Effector memory CD8-positive, alpha-beta T cell (primary cell): ENCODE measurements around the gene PSD4.
A peak's percentile ranks its signal among the peaks of the same experiment; 100 is the strongest.

ENCODE experiments used
- ATAC-seq: fragments of 150-1000 bp; cut with Tn5 transposase; replicated peaks from 2 replicates; pipeline ENCODE4 v1.10.0; 2021; ENCODE audit warnings: mild to moderate bottlenecking, moderate library complexity
- DNase-seq, 3 experiments: peaks; one replicate each; pipeline ENCODE4 v3.0.0; 2021
- H3K27ac Mint-ChIP-seq, 2 donors: one replicate each; pipeline ENCODE4 v1.8.0; 2022; ENCODE audit warnings: mild to moderate bottlenecking in 2 of 2, mixed read lengths in 2 of 2, moderate library complexity in 2 of 2
- H3K27me3 Mint-ChIP-seq, 2 donors: one replicate each; pipeline ENCODE4 v1.8.0; 2022; ENCODE audit warnings: mixed read lengths in 2 of 2
- H3K36me3 Mint-ChIP-seq: one replicate; pipeline ENCODE4 v1.8.0; 2022; ENCODE audit warnings: mild to moderate bottlenecking, moderate library complexity, mixed read lengths; ENCODE audit not compliant: insufficient read depth
- H3K4me1 Mint-ChIP-seq, 2 donors: one replicate each; pipeline ENCODE4 v1.8.0; 2022; ENCODE audit warnings: low read depth in 2 of 2, mixed read lengths in 2 of 2
- H3K4me3 Mint-ChIP-seq, 2 donors: one replicate each; pipeline ENCODE4 v1.8.0; 2022; ENCODE audit warnings: mild to moderate bottlenecking in 2 of 2, mixed read lengths in 2 of 2, moderate library complexity in 2 of 2
- H3K9me3 Mint-ChIP-seq, 2 donors: one replicate each; pipeline ENCODE4 v1.8.0; 2022; ENCODE audit warnings: mixed read lengths in 2 of 2

The PSD4 gene

GRCh38 chr2:113134717-113135116 lies 39.1 kb upstream of the PSD4 start:
- ATAC-seq (no peak), DNase-seq (no peak)
- H3K36me3 Mint-ChIP-seq: no peaks in the 10 kb centered on the region
- no peaks in the 10 kb centered on the region for H3K27me3 Mint-ChIP-seq
- no peak overlapping the region for H3K4me3 Mint-ChIP-seq
- H3K9me3 Mint-ChIP-seq: no peaks in the 10 kb centered on the region
- H3K27ac Mint-ChIP-seq: no peak overlapping the region
- H3K4me1 Mint-ChIP-seq: peaks cover 8 to 15% of the 10 kb centered on the region in 2 donors

DNA sequence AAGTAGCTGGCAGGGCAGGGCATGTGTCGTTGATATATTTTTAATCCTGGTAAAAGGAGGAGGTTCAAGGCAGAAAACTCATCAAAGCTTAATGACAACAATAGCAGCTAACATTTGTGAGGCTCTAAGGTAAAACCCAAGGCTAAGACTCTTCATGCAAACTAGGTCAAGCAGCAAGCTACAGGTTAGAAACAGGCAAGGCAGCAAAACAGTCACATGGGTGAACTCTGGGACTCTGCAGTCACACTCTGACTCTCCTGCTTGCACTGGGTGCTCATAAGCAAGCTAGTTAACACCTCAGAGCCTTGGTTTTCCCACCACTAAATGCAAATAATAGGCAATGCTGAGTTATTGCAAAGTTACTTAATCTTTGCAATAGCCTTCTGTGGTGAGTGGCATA lies 38.5 kb upstream of the PSD4 start:
- no peak overlapping the region for H3K27ac Mint-ChIP-seq

GRCh38 chr2:113136828-113137775 lies 36.7 kb upstream of the PSD4 start:
- Mint-ChIP-seq H3K27ac (no peak overlapping the region), H3K9me3 (no peaks in the 10 kb centered on the region)
- peak; percentile 39 to 43 (median 40) for DNase-seq

More for the DNA sequence above, 38.5 kb upstream of the PSD4 start:
- H3K4me3 Mint-ChIP-seq: no peak overlapping the region
- H3K36me3 Mint-ChIP-seq: no peaks in the 10 kb centered on the region
- peaks cover 8 to 15% of the 10 kb centered on the region in 2 donors for H3K4me1 Mint-ChIP-seq
- no peaks in the 10 kb centered on the region for H3K27me3 Mint-ChIP-seq
- H3K9me3 Mint-ChIP-seq: no peaks in the 10 kb centered on the region
- peak; percentile 25 for ATAC-seq
- DNase-seq: no peak

GRCh38 chr2:113137827-113138226 lies 35.9 kb upstream of the PSD4 start:
- Mint-ChIP-seq H3K27me3 (no peaks in the 10 kb centered on the region), H3K4me1 (peaks cover 8 to 15% of the 10 kb centered on the region in 2 donors), H3K27ac (no peak overlapping the region), H3K9me3 (no peaks in the 10 kb centered on the region), H3K4me3 (no peak overlapping the region), H3K36me3 (no peaks in the 10 kb centered on the region)
- ATAC-seq: no peak
- no peak for DNase-seq

More at GRCh38 chr2:113136828-113137775, 36.7 kb upstream of the PSD4 start:
- Mint-ChIP-seq H3K4me1 (peaks cover 8 to 15% of the 10 kb centered on the region in 2 donors), H3K36me3 (no peaks in the 10 kb centered on the region), H3K27me3 (no peaks in the 10 kb centered on the region), H3K4me3 (no peak overlapping the region)
- peak; percentile 47 for ATAC-seq

GRCh38 chr2:113138428-113139322 lies 35.1 kb upstream of the PSD4 start:
- peak; percentile 89 for ATAC-seq
- H3K27me3 Mint-ChIP-seq: no peaks in the 10 kb centered on the region
- H3K4me1 Mint-ChIP-seq: peaks cover 8 to 15% of the 10 kb centered on the region in 2 donors
- no peaks in the 10 kb centered on the region for H3K36me3 Mint-ChIP-seq
- no peaks in the 10 kb centered on the region for H3K9me3 Mint-ChIP-seq
- H3K27ac Mint-ChIP-seq: peak overlapping the region; percentile 21 to 62
- peak overlapping the region; percentile 56 to 59 for H3K4me3 Mint-ChIP-seq
- peak; percentile 66 to 75 (median 71) for DNase-seq

- H3K27ac Mint-ChIP-seq: no peak overlapping the region
- no peak for ATAC-seq
- H3K9me3 Mint-ChIP-seq: no peaks in the 10 kb centered on the region
These were observed 32.3 kb upstream of the PSD4 start for GRCh38 chr2:113141451-113141850.

GRCh38 chr2:113142290-113142689 lies 31.5 kb upstream of the PSD4 start:
- no peak overlapping the region for H3K4me3 Mint-ChIP-seq
- no peak overlapping the region for H3K27ac Mint-ChIP-seq
- H3K27me3 Mint-ChIP-seq: no peaks in the 10 kb centered on the region
- H3K4me1 Mint-ChIP-seq: peaks cover 7 to 11% of the 10 kb centered on the region in 2 donors
- H3K36me3 Mint-ChIP-seq: no peaks in the 10 kb centered on the region
- no peak for ATAC-seq
- H3K9me3 Mint-ChIP-seq: no peaks in the 10 kb centered on the region
- DNase-seq: no peak

More at GRCh38 chr2:113141451-113141850, 32.3 kb upstream of the PSD4 start:
- no peaks in the 10 kb centered on the region for H3K36me3 Mint-ChIP-seq
- H3K4me3 Mint-ChIP-seq: no peak overlapping the region
- H3K4me1 Mint-ChIP-seq: peaks cover 8 to 15% of the 10 kb centered on the region in 2 donors
- DNase-seq: no peak
- no peaks in the 10 kb centered on the region for H3K27me3 Mint-ChIP-seq

- H3K4me1 Mint-ChIP-seq: no peaks in the 10 kb centered on the region
- ATAC-seq (no peak), DNase-seq (no peak)
- H3K9me3 Mint-ChIP-seq: no peaks in the 10 kb centered on the region
- no peak overlapping the region for H3K27ac Mint-ChIP-seq
- H3K4me3 Mint-ChIP-seq: no peak overlapping the region
- no peaks in the 10 kb centered on the region for H3K27me3 Mint-ChIP-seq
- peaks cover 3% of the 10 kb centered on the region for H3K36me3 Mint-ChIP-seq
These were observed 29.5 kb upstream of the PSD4 start for GRCh38 chr2:113144259-113144658.

DNA sequence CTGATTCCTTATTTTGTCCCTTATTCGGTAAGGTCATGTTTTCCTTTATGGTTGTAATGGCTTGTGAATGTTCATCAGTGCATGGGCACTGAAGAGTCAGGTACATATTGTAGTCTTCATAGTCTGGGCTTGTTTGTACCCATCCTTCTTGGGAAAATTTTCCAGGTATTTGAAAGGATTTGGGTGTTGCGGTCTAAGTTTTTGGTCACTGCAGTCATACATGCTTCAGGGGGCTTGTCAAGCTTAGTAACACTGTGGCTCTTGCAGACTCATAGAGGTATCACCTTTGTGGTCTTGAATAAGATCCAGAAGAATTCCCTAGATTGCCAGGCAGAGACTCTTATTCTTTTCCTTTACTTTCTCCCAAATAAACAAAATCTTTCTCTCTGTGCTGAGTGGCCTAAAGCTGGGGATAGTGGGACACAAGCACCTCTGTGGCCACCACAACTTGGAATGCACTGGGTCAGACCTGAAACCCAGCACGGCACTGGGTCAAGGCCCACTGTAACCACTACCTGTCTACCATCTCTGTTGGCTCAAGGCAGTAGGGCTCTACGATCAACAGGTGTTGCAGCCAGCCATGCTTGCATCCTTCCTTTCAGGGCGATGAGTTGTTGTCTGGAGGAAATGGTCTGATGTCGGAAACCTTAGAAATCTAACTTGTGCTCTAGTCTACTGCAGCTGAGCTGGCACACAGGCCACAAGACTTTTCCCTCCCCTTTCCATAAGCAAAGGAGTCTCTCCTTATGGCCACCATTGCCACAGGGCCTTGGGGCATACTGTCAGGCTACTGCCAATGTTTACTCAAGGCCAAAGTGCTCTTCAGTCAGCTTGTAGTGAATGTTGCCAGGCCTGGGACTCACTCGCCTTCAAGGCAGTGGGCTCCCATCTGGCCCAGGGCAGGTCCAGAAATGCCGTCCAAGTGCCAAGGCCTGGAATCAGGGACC lies 24.9 kb upstream of the PSD4 start:
- DNase-seq (no peak), ATAC-seq (no peak)
- H3K4me3 Mint-ChIP-seq: no peak overlapping the region
- no peaks in the 10 kb centered on the region for H3K9me3 Mint-ChIP-seq
- H3K4me1 Mint-ChIP-seq: no peaks in the 10 kb centered on the region
- no peaks in the 10 kb centered on the region for H3K27me3 Mint-ChIP-seq
- H3K36me3 Mint-ChIP-seq: peaks cover 3% of the 10 kb centered on the region
- H3K27ac Mint-ChIP-seq: peak overlapping the region in 1 of 2 donors; percentile 54

DNA sequence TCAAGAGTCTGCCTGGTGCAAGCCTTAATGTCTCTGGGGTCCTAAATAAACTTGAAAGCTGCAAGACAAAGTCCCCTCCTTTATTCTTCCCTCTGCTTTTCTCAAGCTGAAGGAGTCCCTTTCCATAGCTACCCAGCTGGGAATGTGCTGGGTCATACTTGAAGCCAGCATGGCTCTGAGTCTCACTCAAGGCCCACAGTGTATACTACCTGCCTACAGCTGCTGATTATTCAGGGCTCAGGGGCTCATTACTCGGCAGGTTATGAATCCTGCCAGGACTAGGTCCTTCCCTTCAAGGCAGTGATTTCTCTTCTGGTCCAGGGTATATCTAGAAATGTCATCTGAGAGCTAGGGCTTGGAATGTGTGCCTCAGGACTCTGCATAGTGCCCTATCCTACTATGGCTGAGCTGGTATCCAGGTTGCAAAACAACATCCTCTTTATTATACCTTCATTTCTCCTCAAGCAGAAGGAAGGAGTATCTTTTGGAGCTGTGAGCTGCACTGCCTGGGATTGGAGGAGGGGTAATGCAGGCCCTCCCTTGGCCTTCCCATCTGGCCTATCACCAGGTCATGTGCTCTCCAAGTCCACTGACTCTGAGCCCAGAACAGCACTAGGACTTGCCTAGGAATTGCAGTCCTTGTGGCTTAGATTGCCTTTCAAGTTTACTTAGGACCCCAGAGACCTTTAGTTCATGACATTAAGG lies 24.1 kb upstream of the PSD4 start:
- ATAC-seq: no peak
- no peaks in the 10 kb centered on the region for H3K27me3 Mint-ChIP-seq

GRCh38 chr2:113150258-113150601 lies 23.5 kb upstream of the PSD4 start:
- no peak overlapping the region for H3K27ac Mint-ChIP-seq
- ATAC-seq: no peak
- no peak overlapping the region for H3K4me3 Mint-ChIP-seq
- DNase-seq: no peak
- H3K36me3 Mint-ChIP-seq: peaks cover 3% of the 10 kb centered on the region
- no peaks in the 10 kb centered on the region for H3K4me1 Mint-ChIP-seq
- no peaks in the 10 kb centered on the region for H3K9me3 Mint-ChIP-seq
- no peaks in the 10 kb centered on the region for H3K27me3 Mint-ChIP-seq

More for the DNA sequence above, 24.1 kb upstream of the PSD4 start:
- H3K4me3 Mint-ChIP-seq: no peak overlapping the region
- no peaks in the 10 kb centered on the region for H3K9me3 Mint-ChIP-seq
- no peak for DNase-seq
- H3K4me1 Mint-ChIP-seq: no peaks in the 10 kb centered on the region
- H3K36me3 Mint-ChIP-seq: peaks cover 3% of the 10 kb centered on the region
- H3K27ac Mint-ChIP-seq: peak overlapping the region in 1 of 2 donors; percentile 54

DNA sequence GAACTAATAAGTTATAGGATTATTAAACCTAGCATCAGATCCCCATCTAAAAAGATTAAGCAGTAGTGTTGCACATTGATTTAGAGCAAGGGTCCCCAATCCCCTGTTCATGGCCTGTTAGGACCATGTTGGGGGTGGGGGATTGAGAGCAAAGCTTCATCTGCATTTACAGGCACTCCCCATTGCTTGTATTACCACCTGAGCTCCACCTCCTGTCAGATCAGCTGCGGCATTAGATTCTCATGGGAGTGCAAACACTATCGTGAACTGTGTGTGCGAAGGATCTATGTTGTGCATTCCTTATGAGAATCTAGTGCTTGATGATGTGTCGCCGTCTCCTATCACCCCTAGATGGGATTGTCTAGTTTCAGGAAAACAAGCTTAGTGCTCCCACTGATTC lies 18.4 kb upstream of the PSD4 start:
- Mint-ChIP-seq H3K27ac (no peak overlapping the region), H3K9me3 (no peaks in the 10 kb centered on the region), H3K27me3 (no peaks in the 10 kb centered on the region), H3K36me3 (no peaks in the 10 kb centered on the region), H3K4me1 (peaks cover 12 to 16% of the 10 kb centered on the region in 2 donors), H3K4me3 (no peak overlapping the region)
- ATAC-seq (no peak), DNase-seq (no peak)
